HL-60/S4 treated with retinoic acid at 250 ng/mL for 4 days and 3 days (cell line): ENCODE measurements around the gene STK33.
"Not testable (repeated sequence)": the region's sequence is repeated elsewhere in the genome, so short reads cannot be mapped to it uniquely, and the experiment has no call there.

ENCODE experiments used
- in situ Hi-C: fragments of 300-500 bp; cut with MboI; formaldehyde crosslinking; loops from 2 replicates; pipeline ENCODE4 v1.7.0; 2022; ENCODE audit warnings: low sequenced_read_pairs

STK33 gene

DNA sequence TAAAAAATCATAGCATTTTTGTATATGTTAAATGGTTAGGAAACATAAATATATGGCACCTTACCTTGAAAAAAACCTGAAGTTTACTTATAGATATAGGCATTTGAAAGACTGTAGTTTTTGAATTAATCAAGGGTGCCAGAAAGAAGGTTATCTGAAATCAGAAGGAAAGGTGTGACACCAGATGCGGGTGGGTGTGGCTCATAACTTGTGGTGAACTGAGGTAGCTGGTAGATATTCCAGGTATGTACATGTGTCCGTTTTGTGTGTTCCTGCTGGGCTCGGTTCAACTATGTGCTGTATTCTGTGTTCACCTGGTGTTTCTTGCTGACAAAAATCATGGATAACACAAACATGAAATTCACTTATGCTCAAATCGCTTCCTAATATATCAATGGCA lies 35.6 kb downstream of the STK33 start:
- in situ Hi-C loops, result loop anchor here (25.0 kb wide), 1 partner anchor 321 kb away; no protein-coding TSS in a partner anchor

DNA sequence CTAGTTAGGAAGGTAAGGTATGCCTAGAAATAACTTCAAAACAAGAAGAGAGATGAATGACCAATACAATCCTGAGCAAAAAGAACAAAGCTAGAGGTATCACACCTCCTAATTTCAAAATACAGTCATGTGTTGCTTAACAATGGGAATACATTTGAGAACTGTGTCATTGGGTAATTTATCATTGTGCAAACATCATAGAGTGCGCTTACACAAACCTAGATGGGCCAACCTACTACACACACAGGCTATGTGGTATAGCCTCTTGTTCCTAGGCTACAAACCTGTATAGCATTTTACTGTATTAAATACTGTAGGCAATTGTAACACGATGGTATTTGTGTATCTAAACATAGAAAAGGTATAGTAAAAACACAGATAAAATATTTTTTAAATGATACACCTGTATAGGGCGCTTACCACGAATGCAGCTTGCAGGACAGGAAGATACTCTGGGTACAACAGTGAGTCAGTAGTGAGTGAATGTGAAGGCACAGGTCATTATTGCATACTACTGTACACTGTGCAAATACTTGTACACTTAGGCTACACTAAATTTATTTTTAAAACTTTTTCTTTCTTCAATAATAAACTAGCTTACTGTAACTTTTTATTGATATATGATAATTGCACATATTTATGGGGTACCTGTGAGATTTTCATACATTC lies 48.2 kb downstream of the STK33 start:
- in situ Hi-C loops, result no loop called here

DNA sequence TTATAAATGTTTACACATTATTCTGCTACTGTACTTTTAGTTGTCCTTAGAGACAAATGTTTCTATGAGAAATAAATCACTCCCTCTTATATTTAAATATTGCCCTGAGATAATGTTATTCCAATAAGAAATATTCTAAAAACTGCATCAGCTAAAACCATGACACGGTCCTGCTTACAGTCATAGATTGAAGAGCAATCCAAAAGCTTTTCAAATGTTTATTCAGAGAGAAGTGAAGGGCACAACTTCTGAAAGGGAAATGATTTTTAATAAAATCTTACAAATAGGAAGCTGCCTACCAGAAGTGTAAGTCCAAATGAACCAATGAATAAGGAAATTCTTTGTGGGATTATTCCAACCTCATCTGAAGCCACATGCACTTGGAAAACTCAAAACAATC lies 49.2 kb downstream of the STK33 start:
- in situ Hi-C loops, result no loop called here

DNA sequence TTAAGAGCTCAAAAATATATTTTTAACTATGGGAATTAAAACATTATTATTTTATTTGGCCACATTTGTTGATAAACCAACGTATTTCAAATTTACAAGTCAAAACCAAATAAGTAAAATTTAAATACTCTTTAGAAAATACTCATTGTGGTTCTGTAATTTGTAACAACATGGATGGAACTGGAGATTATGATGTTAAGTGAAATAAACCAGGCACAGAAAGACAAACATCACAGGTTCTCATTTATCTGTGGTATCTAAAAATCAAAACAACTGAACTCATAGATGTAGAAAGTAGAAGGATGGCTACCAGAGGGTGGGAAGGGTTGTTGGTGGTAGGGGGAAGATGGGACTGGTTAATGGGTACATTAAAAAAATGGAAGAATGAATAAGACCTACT lies 50.8 kb downstream of the STK33 start:
- in situ Hi-C loops, result no loop called here

DNA sequence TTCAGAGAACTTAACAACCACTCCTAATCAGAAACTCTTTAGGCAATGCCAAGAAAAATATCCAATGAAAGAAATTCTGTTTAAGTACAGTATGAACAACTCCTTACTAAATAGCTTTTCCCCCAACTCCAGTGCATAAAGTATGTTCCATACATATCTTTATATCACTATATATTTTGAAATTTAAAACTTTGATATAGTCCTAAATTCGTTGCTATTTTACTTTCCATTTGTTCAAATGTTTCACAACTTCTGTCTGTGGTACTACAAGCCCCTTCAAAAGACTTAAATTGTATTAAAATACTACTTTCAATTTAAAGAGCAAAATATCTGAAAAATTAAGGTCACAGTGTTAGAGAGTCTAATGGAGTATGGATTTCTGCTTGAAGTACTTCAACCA lies 52.6 kb downstream of the STK33 start:
- in situ Hi-C loops, result no loop called here

DNA sequence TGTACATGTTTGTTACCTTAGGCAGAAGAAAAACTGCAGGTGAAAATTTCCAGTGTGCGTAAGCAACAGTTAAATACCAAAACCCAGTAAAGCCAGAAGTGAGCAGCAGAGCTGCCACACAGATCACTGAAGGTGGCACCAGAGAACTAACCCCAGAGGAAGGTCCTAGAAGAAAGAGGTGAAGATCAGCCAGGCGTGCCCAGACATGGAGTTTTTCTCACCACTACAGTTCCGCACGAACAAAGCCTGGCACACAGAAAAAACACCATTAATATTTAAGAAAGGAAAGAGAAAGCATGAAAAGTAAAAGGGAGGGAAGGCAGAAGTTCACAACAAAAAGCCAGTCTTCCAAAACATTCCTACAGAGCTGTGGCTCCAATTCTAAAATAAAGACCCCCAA lies 60.7 kb downstream of the STK33 start:
- in situ Hi-C loops, result no loop called here

DNA sequence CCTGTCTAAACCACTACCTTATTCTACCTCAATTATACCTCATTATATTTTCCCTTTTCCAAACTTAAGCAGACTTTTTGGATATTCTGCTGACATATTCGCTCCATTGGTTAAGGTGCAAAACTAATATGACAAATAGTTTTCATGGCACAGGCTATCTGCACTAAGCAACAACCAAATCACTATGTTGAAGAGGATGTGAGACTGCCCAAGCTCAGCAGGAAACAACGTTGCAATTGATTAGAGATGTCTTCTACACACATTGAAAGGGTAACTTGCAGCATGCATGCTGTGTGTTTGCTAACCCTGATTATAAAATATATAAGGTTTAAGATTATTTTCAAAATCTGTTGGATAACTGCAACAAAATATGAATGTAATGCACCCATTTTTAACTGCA lies 61.6 kb downstream of the STK33 start:
- in situ Hi-C loops, result no loop called here

DNA sequence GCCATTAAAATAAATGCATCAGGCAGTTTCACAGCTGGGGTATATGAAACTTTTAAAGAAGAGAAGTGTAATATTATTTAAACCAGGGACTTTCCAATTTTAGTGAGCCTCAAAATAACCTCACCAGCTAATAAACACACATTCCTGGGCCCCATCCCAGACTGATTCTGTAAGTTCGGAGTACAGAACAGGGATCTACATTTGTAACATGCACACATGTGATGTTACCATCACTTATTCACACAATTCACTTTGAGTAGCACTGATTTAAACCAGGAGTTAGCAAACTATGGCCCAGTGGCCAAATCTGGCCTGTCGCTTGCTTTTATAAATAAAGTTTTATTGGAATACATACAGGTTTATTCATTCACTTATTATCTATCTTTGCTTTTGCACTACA lies 62.0 kb downstream of the STK33 start:
- in situ Hi-C loops, result no loop called here

DNA sequence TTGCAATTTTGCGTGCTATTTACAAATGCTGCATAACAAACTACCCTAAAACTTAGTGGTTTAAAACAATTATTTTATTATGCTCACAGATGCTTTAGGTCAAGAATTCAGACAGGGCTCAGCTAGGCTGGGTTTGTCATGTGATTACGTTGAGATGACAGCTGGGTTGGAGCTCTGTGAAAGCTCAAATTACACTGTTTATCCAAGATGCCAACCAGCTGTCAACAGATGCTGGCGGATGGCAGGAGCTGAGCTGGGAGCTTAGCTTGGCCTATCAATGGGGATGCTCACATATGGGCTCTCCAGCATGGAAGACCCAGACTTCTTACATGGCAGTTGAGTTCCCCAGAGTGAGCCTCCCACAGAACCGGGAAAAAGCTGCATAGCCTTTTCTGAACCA lies 62.7 kb downstream of the STK33 start:
- in situ Hi-C loops, result no loop called here

DNA sequence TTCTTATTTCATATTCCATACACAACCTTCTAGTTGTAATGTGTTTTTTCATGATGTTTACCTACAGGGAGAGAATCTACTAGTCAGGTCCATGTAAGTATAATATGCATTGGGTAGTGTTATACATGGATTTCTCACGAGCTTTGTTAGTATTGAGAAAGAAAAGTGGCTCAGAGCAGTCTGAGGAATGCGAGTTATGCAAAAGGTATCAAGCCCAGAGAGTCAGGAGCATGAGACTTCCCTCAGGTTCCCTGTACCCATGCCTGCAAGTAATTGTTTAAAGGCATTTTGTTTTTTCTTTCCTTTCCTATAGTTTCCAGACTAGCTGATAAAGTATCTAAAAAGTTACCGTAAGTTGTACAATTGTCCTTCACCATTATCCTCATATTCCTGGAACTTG lies 66.1 kb downstream of the STK33 start:
- in situ Hi-C loops, result no loop called here

DNA sequence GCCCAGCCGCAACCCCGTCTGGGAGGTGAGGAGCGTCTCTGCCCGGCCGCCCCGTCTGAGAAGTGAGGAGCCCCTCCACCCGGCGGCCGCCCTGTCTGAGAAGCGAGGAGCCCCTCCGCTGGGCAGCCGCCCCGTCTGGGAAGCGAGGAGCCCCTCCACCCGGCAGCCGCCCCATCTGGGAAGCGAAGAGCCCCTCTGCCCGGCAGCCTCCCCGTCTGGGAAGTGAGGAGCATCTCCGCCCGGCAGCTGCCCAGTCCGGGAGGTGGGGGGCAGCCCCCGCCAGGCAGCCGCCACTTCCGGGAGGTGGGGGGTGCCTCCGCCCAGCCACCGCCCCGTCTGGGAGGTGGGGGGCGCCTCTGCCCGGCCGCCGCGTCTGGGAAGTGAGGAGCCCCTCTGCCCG lies 70.6 kb downstream of the STK33 start:
- in situ Hi-C loops, result no loop called here

DNA sequence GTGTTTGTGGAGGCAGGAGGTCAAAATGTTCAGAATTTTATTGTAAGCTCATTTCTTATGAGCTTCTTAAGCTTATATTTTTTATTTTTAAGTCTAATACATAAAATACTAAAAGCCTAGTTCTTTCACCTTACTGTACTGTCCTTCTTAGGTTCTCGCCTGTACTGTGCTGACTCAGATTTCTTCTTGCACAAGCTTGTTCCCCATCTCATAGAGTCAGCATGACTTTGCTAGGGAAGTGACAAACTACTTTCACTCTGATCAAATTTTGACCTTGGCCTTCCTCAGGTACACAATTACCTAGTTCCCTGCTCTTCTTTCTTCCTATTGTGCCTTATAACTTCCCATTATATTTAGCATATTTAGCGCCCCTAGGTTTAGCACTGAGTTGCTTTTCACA lies 81.5 kb downstream of the STK33 start:
- in situ Hi-C loops, result no loop called here

DNA sequence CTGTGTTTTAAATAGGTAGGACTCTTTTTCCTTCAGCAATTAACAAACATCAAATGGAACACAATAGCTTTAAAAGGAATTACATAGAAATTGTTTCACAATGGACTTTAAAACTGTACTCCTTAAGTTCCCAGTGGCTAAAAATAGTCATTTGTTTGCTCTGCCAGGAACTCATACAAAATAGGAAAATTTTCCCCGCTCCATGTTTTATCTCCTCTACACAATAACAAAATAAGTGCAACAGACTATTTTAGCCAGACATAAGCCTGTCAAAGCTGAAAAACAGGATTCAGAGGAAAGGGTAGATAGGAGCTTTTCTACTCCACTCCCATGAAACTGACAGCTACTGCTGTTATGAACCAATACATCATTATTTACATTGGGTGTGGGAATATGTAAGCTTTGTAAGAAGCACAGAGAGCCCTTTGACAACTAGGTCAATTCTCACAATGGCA lies 90.1 kb downstream of the STK33 start:
- in situ Hi-C loops, result no loop called here

DNA sequence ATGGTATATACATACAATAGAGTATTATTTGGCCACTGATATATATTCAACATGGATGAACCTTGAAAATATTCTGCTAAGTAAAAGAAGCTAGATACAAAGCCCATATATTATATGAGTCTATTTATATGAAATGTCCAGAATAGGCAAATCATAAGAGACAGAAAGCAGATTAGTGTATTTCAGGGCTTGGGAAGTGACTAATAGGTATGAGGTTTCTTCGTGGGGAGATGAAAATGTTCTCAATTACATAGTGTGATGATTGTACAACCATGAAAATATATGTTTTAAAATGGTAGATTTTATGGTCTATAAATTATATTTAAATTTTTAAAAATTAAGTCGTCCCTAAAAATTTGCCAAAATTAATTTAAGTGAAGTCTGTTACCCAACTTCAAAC lies 92.2 kb downstream of the STK33 start:
- in situ Hi-C loops, result no loop called here

DNA sequence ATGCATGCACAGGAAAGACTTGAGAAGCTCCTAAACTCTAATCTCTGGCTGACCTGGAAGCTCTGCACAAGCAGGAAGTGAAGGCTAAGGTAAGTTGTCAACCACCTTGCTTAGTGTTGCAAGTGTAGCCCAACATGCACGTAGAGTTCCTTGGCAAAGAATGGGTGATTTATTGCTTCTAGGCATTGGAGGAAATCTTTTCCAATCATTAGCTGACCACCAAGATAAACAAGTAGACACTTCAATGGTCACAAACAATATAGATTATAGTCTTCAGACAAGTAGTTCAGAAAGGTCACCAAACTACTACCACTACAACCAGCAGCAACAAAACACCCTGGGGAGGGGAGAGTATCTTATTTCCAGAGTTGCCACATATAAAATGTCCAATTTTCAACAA lies 105.6 kb downstream of the STK33 start:
- in situ Hi-C loops, result no loop called here

DNA sequence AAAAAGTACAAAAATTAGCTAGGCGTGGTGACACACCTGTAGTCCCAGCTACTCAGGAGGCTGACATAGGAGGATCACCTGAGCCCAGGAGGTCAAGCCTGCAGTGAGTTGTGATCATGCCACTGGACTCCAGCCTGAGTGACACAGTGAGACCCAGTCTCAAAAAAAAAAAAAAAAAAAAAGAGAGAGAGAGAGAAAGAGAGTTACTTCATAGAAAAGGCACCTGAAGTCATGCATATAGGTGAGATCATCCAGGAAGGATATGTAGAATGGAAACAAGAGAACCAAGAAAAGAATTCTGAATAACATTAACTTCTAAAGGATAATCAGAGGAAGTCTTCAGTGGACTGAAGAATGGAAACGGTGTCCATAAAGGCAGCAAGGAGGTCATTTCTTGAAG lies 106.8 kb downstream of the STK33 start:
- in situ Hi-C loops, result no loop called here

DNA sequence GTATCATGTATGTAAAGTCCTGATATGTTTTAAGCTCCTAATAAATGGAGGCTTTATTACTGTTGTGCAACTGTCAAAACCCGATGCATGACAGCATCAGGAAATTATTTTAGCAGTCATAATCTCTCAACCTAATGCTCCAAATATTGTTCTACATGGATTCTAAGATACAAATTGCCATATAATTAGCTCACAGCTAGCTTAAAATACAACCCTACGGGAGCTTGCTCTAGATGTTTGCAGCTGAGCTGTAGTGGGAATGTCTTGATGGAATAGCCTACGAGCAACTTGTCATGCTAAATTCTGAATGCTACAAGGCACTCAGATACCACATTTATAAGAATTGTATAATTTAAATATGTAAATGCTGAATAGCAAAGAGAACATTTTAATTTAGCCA lies 109.8 kb downstream of the STK33 start:
- in situ Hi-C loops, result no loop called here

DNA sequence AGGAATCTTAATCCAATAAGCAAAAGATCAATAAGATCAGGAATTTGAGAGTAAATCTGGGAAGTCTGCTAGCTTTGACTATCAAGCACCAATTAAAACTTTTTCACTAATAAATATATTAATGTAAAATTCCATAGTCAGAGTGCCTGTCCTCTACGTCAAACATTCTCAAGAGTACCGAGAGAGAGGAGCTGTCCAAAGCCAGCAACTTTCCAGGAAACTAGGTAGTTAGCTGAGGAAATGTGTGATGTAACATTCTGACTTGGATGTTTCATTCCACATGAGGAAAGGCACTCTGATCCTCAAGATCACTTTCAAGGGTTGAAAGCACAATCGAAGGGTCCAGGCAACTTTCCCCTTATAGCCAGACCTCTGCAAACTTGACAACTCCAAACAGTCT lies 113.2 kb downstream of the STK33 start:
- in situ Hi-C loops, result no loop called here

DNA sequence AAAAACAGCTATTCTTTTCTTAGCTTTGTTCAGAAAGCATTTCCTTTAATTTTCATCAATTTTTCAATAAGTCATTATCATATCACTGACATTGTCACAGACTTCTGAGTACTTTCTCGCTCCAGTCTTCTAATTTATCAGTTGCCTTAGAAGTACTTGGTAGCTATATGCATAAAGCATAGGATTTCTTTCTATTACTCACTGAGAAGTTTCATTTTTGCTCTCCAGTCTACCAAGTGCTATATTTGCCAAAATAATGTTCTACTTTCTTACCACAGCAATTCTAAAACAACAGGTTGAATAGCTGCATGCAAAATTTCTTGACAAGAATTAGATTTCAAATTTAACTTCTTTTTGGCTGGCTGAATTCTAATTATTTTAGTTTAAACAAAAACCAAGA lies 116.3 kb downstream of the STK33 start:
- in situ Hi-C loops, result no loop called here

DNA sequence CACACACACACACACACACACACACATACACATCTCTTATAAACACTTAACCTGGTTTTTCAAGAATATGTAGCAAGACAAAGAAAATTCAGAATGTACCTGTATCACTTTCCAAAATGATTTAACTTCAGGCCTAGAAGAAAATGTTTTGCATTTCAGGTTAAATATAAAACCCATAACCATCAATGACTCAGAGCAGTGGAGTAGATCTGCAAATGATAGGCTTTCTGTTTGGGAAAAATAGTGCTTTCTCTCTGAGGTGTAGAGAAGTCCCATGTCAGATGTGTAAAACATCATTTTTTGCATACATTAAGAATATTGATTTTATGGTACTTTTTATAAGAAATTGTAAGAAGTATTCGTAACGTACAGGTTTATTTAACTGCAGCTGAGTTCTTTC lies 116.9 kb downstream of the STK33 start:
- in situ Hi-C loops, result no loop called here

DNA sequence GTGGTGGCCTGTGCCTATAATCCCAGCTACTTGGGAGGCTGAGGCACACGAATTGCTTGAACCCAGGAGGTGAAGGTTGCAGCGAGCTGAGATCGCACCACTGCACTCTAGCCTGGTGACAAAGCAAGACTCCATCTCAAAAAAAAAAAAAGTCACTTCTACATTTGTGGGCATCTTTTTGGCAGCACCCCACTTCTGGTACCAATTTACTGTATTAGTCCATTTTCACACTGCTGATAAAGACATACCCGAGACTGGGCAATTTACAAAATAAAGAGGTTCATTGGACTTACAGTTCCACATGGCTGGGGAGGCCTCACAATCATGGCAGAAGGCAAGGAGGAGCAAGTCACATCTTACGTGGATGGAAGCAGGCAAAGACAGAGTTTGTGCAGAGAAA lies 126.2 kb downstream of the STK33 start:
- in situ Hi-C loops, result not testable (repeated sequence)

DNA sequence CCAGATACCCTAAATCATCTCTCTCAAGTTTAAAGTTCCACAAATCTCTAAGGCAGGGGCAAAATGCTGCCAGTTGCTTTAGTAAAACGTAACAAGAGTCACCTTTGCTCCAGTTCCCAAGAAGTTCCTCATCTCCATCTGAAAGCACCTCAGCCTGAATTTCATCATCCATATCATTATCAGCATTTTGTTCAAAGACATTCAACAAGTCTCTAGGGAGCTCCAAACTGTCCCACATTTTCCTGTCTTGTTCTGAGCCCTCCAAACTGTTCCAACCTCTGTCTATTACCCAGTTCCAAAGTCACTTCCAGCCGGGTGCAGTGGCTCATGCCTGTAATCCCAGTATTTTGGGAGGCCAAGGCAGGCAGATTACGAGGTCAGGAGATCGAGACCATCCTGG lies 126.7 kb downstream of the STK33 start:
- in situ Hi-C loops, result not testable (repeated sequence)

DNA sequence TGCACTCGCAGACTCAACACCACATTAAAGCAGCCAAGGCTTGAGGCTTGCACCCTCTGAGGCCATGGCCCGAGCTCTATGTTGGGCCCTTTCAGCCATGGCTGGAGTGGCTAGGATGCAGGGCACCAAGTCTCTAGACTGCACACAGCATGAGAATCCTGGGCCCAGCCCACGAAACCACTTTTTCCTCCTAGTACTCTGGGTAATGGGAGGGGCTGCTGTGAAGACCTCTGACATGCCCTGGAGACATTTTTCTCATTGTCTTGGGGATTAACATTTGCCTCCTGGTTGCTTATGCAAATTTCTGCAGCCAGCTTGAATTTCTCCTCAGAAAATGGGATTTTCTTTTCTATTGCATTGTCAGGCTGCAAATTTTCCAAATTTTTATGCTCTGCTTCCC lies 127.1 kb downstream of the STK33 start:
- in situ Hi-C loops, result not testable (repeated sequence)
